ENCODE measurements around the gene POGLUT3. TPM values are rescaled to one million over a fixed set of nuclear protein-coding genes. Genes with fewer than 3 reads are reported as not detected.
A peak's percentile ranks its signal among the peaks of the same experiment; 100 is the strongest.

Gene POGLUT3
- total and polyA plus RNA-seq, 8 donors = 5.7 to 43.7 (median 12.7) TPM

DNA sequence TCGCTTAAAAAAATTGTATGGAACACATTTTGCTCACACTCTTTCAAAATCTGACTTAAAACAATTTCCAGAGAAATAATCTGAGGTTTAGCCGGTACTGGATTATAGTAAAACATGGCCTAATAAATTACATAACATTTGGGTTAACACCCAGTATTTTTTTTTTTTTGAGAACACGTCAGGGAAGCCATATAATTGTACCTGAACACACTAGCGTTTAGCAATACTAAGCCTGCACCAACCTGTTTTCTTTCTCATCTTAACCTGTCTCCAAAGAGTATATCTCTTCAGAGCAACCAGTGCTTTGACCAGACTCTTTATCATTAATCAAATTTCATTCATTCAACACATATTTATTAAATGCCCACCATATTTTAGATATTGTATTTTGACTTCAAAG, 2.0 kb upstream of the POGLUT3 start:
- Histone ChIP-seq H3K4me1 (peaks cover 9 to 21% (median 14%) of the 10 kb centered on the region in 4 donors), H3K36me3 (no peaks in the 10 kb centered on the region), H3K27me3 (no peaks in the 10 kb centered on the region), H3K27ac (no peak overlapping the region), H3K4me3 (no peak overlapping the region), H3K9me3 (no peaks in the 10 kb centered on the region)
- whole genome bisulfite sequencing, 5 donors = 87 to 94% (median 91%) methylated on average over 4 of the region's 4 CpGs
- no peak for DNase-seq
- no peak for TF ChIP-seq EP300 (IDR thresholded peaks at IDR 0.05)
- TF ChIP-seq, protein P1, sequence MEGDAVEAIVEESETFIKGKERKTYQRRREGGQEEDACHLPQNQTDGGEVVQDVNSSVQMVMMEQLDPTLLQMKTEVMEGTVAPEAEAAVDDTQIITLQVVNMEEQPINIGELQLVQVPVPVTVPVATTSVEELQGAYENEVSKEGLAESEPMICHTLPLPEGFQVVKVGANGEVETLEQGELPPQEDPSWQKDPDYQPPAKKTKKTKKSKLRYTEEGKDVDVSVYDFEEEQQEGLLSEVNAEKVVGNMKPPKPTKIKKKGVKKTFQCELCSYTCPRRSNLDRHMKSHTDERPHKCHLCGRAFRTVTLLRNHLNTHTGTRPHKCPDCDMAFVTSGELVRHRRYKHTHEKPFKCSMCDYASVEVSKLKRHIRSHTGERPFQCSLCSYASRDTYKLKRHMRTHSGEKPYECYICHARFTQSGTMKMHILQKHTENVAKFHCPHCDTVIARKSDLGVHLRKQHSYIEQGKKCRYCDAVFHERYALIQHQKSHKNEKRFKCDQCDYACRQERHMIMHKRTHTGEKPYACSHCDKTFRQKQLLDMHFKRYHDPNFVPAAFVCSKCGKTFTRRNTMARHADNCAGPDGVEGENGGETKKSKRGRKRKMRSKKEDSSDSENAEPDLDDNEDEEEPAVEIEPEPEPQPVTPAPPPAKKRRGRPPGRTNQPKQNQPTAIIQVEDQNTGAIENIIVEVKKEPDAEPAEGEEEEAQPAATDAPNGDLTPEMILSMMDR (IDR thresholded peaks at IDR 0.05) = no peak
- TF ChIP-seq POLR2AphosphoS5 (IDR thresholded peaks at IDR 0.05) = no peak
- TF ChIP-seq POLR2A (IDR thresholded peaks at IDR 0.05) = no peak
- intact Hi-C loops (cut with DNase I; ENCODE audit: low total_unique reads) = no loop called here

DNA sequence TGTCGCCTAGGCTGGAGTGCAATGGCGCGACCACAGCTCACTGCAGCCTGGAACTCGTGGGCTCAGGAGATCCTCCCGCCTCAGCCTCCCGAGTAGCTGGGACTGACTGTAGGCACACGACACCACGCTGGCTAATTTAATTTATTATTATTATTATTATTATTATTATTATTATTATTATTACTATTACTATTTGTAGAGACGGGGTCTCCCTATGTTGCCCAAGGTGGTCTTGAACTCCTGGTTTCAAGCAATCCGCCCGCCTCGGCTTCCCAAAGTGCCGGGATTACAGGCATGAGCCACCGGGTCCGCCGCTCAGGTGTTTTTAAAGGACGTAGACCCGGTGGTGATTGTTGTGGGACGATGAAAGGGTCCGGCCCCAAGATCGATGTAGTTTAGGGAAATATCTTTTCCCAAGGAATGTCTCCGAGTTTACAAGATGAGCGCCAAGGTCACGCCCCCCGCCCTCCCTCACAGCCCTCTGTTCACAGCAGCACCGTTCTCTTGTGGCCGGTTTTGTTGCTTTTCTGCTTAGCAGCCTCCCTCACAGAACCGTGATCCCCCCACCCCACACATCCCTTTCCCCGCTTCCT, 728 bp upstream of the POGLUT3 start:
- TF ChIP-seq EP300 (IDR thresholded peaks at IDR 0.05) (no peak), POLR2A (IDR thresholded peaks at IDR 0.05) (no peak), POLR2AphosphoS5 (IDR thresholded peaks at IDR 0.05) (no peak)
- TF ChIP-seq, protein P1 (IDR thresholded peaks at IDR 0.05) = no peak
- no peaks in the 10 kb centered on the region for H3K27me3 ChIP-seq
- intact Hi-C loops (cut with DNase I; ENCODE audit: low total_unique reads) = no loop called here
- H3K27ac ChIP-seq = peak overlapping the region; percentile 94 to 98 (median 96)
- peaks cover 10 to 30% (median 17%) of the 10 kb centered on the region in 4 donors for H3K4me1 ChIP-seq
- no peaks in the 10 kb centered on the region for H3K9me3 ChIP-seq
- H3K36me3 ChIP-seq = no peaks in the 10 kb centered on the region
- DNase-seq = peak in 1 of 2 donors; percentile 46
- 58 to 72% (median 68%) methylated on average over 29 of the region's 29 CpGs for WGBS, 5 donors
- peak overlapping the region; percentile 64 to 85 (median 73) for H3K4me3 ChIP-seq

DNA sequence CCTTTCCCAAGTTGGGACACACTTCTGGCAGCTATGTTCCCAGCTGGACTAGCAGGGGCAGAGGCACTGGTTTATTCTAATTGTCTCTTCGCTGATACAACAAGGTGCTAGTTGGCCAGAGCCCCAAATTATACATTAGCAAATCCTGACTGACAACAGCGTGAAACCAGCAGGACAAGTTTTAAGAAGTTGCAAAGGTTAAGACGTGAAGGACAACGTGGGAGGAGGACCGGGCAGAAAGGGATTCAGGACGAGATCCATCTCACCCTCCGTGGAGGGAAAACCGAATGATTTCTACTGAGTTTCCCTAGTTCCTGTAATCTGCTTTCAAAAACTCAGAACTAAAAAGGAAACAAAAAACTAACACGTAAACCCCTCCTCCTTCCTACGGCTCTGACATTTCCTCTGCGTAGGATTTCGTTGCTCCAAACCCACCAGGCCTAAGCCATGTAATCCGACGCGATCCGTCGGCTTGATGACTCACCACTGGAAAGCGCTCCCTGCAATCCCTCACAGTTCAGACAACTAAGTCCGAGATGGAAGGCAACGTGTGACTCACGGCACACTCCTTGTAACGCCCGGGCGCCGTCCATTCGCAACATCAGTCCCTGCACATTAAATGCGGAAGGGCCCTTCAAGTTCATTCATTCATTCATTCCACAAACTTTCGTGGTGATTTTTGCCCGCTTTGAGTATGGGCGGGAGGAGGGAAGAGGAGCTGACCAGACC, 703 bp downstream of the POGLUT3 start:
- TF ChIP-seq POLR2AphosphoS5 (IDR thresholded peaks at IDR 0.05) (peak; percentile 95 to 97 (median 96)), POLR2A (IDR thresholded peaks at IDR 0.05) (peak in 2 of 4 donors; percentile 45 to 57)
- TF ChIP-seq, protein P1 (IDR thresholded peaks at IDR 0.05) = no peak
- DNase-seq = peak; percentile 80 to 97
- WGBS, 5 donors = 1 to 2% (median 1%) methylated on average over 30 of the region's 30 CpGs
- H3K4me1 ChIP-seq = peaks cover 10 to 31% (median 17%) of the 10 kb centered on the region in 4 donors
- H3K27me3 ChIP-seq = no peaks in the 10 kb centered on the region
- peak overlapping the region; percentile 94 to 98 (median 96) for H3K27ac ChIP-seq
- no peaks in the 10 kb centered on the region for H3K36me3 ChIP-seq
- H3K9me3 ChIP-seq = no peaks in the 10 kb centered on the region
- intact Hi-C loops (cut with DNase I; ENCODE audit: low total_unique reads) = no loop called here
- H3K4me3 ChIP-seq = peak overlapping the region; percentile 64 to 85 (median 73)

DNA sequence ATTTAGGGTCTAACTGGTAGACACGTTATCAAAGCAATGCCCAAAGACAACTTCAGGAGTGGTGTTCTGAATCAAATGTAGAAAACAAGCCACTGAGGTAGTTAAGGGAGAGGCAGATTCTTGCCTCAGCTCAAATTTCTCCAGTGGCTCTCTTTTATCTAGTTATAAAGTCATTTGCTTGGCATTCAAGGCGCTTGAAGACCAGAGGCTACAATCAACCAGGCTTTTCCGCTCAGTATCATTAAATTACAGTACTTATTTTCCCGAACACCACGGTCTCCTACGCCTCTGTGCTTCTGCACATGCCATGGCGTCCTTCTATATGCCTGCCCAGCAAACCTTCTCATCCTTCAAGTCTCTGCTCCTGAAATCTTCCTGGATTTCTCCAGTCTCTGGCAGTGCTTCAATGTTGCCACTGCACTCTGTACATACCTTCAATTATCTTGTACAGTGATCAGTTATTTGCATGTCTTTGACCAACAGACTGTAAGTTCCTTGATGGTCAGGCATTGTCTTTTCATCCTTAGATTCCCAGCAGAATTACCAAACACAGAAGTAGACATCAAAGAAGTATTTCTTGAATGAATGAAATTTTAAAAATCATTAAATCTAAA, 1.4 kb downstream of the POGLUT3 start:
- 77 to 88% (median 84%) methylated on average over 7 of the region's 7 CpGs for WGBS, 5 donors
- TF ChIP-seq EP300 (IDR thresholded peaks at IDR 0.05) (no peak), POLR2AphosphoS5 (IDR thresholded peaks at IDR 0.05) (no peak), POLR2A (IDR thresholded peaks at IDR 0.05) (no peak)
- TF ChIP-seq, protein P1 (IDR thresholded peaks at IDR 0.05) = no peak

More for the DNA sequence above, 1.4 kb downstream of the POGLUT3 start:
- peaks cover 10 to 31% (median 17%) of the 10 kb centered on the region in 4 donors for H3K4me1 ChIP-seq
- DNase-seq = peak in 1 of 2 donors; percentile 21
- intact Hi-C loops (cut with DNase I; ENCODE audit: low total_unique reads) = no loop called here
- peak overlapping the region; percentile 64 to 85 (median 73) for H3K4me3 ChIP-seq
- H3K27ac ChIP-seq = peak overlapping the region; percentile 8 to 98 (median 95)
- H3K9me3 ChIP-seq = no peaks in the 10 kb centered on the region
- no peaks in the 10 kb centered on the region for H3K27me3 ChIP-seq
- no peaks in the 10 kb centered on the region for H3K36me3 ChIP-seq
